OCI-LY7 (cell line): ENCODE data around the gene RIPOR1. TPM values are rescaled to one million over a fixed set of nuclear protein-coding genes. Genes with fewer than 3 reads are reported as not detected.

Experiments used
- BruUV-seq: library from RNA; stranded (reverse); fragments of 400-500 nt; replicated peaks from 2 replicates; lab custom pipeline; 2021; lab: Mats Ljungman, UMichigan
- CTCF ChIA-PET: fragments of 300-600 bp; sonication (Branson Sonifier 250); formaldehyde crosslinking; loops from one replicate; lab custom pipeline; 2022; ENCODE audit warnings: antibody characterized with exemption; ENCODE audit not compliant: unreplicated experiment; lab: Charles Lee
- POLR2A ChIA-PET: fragments of 300-600 bp; sonication (Branson Sonifier 250); formaldehyde crosslinking; loops from one replicate; lab custom pipeline; 2022; ENCODE audit warnings: antibody characterized with exemption; lab: Charles Lee
- DNase-seq: peaks from one replicate; pipeline ENCODE4 v3.0.0-alpha.2; 2015; ENCODE audit warnings: low spot score
- H2AFZ ChIP-seq: fragments of 200-600 bp; sonication (generic), shearing (Covaris generic); 2 replicates; pipeline ENCODE4 v1.6.1; 2014; ENCODE audit warnings: mild to moderate bottlenecking, antibody characterized with exemption, low read length, moderate library complexity
- H3K27ac ChIP-seq: fragments of 200-600 bp; sonication (generic); 2 replicates; pipeline ENCODE4 v1.5.1; 2014; ENCODE audit warnings: mixed run types, low read depth, mild to moderate bottlenecking, moderate library complexity, low read length, inconsistent platforms; ENCODE audit not compliant: poor library complexity, severe bottlenecking
- H3K36me3 ChIP-seq: fragments of 200-600 bp; sonication (generic); 2 replicates; pipeline ENCODE4 v1.6.1; 2014; ENCODE audit warnings: mild to moderate bottlenecking, antibody characterized with exemption, low read length, moderate library complexity, mixed read lengths; ENCODE audit not compliant: insufficient read depth
- H3K4me1 ChIP-seq: fragments of 200-600 bp; sonication (generic); 2 replicates; pipeline ENCODE4 v1.5.1; 2014; ENCODE audit warnings: mild to moderate bottlenecking, low read length; ENCODE audit not compliant: insufficient read depth, poor library complexity, severe bottlenecking
- H3K4me2 ChIP-seq: fragments of 200-600 bp; sonication (generic); 2 replicates; pipeline ENCODE4 v1.6.1; 2014; ENCODE audit warnings: mild to moderate bottlenecking, low read length
- H3K4me3 ChIP-seq: fragments of 200-600 bp; sonication (generic); 2 replicates; pipeline ENCODE4 v1.5.1; 2014; ENCODE audit warnings: mild to moderate bottlenecking, low read depth, low read length; ENCODE audit not compliant: poor library complexity, severe bottlenecking
- H3K79me2 ChIP-seq: fragments of 200-600 bp; sonication (generic); 2 replicates; pipeline ENCODE4 v1.6.1; 2016; ENCODE audit warnings: low read depth, mild to moderate bottlenecking, low read length, moderate library complexity, mixed read lengths; ENCODE audit not compliant: insufficient read depth
- H3K9me2 ChIP-seq: fragments of 200-600 bp; sonication (generic); 2 replicates; pipeline ENCODE4 v1.6.1; 2016; ENCODE audit warnings: mild to moderate bottlenecking, low read length, mixed read lengths; ENCODE audit not compliant: insufficient read depth
- H3K9me3 ChIP-seq: fragments of 200-600 bp; sonication (generic); 2 replicates; pipeline ENCODE4 v1.6.1; 2014; ENCODE audit warnings: mild to moderate bottlenecking, mixed run types, low read length, mixed read lengths
- H4K20me1 ChIP-seq: fragments of 200-600 bp; sonication (generic); 2 replicates; pipeline ENCODE4 v1.6.1; 2014; ENCODE audit warnings: mild to moderate bottlenecking, antibody characterized with exemption, low read length, moderate library complexity, mixed read lengths; ENCODE audit not compliant: insufficient read depth
- EZH2phosphoT487 ChIP-seq: fragments of 200-600 bp; sonication (generic); IDR thresholded peaks from 2 replicates; pipeline ENCODE4 v1.6.1; 2018; ENCODE audit warnings: low read depth, borderline replicate concordance, mild to moderate bottlenecking, mixed run types, antibody characterized with exemption, low read length, moderate library complexity, mixed read lengths
- intact Hi-C: fragments of 100-400 bp; cut with micrococcal nuclease; formaldehyde crosslinking; loops from one replicate; pipeline ENCODE4 v1.10.0; 2022; ENCODE audit not compliant: unreplicated experiment
- total RNA-seq, 2 experiments: library from RNA; depleted of rRNA in 1 of 2; stranded (reverse); fragments of >200 nt in 1 of 2; shearing (Covaris generic) in 1 of 2; gene quantifications; 2 replicates each; pipeline ENCODE4 v1.2.3, GENCODE V29; 2014 to 2022
- TF ChIP-seq, protein P1 (sequence below): fragments of 200-600 bp; sonication (generic); conservative IDR thresholded peaks from 2 replicates; pipeline ENCODE4 v1.5.1; 2014; ENCODE audit warnings: mild to moderate bottlenecking, antibody characterized with exemption, low read length, moderate library complexity, mixed read lengths

The RIPOR1 gene
- total RNA-seq, 2 experiments from 2014 or later, result 9.7 to 40.2 TPM

DNA sequence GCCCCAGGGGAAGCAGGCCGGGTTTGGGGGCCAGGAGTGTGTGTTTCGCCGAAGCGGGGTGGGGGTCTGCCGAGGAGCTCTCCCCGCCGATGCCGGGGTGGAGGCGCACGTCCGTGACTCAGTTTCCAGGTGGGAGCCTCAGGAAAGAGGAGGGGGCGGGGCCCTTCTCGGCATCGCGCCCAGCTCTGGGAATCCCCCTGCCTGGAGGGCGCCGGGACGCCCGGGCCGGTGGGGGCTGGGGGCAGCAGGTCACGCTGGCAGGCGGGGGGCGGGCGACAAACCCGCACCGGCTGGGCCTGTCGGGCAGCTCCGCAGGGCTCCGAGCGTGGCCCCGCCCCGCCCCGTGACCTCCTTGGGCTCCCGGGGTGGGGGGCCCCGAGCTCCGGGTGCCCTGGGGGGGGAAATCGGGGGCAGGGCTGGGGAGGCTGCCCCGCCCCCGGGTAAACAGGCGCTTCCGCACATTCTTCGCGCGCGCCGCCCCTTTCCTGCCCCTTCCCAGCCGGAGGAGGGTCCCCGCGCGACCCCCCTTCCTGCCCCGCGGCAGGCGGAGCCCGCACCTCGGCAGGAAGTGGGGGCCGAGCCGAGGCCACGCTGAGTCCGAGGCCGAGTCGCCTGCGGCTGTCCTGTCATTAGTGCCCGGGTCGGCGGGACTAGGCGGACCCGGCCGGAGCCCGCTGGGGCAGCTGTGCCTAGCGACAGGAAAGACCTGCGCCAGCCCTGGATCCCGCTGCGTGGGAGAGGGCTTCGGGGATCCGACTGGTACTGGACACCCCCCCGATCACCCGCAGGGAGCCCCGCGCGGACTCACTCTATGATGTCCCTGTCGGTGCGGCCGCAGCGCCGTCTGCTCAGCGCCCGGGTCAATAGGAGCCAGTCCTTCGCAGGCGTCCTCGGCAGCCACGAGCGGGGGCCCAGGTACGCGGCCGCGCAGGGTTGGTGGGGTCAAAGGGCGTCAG, 9.3 kb downstream of the RIPOR1 start:
- Histone ChIP-seq H3K27ac (no peak overlapping the region), H3K4me2 (peak overlapping the region; percentile 72), H3K9me3 (no peaks in the 10 kb centered on the region), H2AFZ (no peak overlapping the region), H3K4me1 (peaks cover 31% of the 10 kb centered on the region), H4K20me1 (no peaks in the 10 kb centered on the region), H3K9me2 (no peaks in the 10 kb centered on the region), H3K36me3 (peaks cover 8% of the 10 kb centered on the region; the same call in 1 of the 2 replicates), H3K79me2 (no peaks in the 10 kb centered on the region), H3K4me3 (peak overlapping the region; percentile 61)
- no TSS peak for BruUV-seq
- intact Hi-C loops, result no loop called here
- DNase-seq, result peak; percentile 46
- POLR2A ChIA-PET, result no interaction called here
- CTCF ChIA-PET, result no interaction called here
- TF ChIP-seq, protein P1, sequence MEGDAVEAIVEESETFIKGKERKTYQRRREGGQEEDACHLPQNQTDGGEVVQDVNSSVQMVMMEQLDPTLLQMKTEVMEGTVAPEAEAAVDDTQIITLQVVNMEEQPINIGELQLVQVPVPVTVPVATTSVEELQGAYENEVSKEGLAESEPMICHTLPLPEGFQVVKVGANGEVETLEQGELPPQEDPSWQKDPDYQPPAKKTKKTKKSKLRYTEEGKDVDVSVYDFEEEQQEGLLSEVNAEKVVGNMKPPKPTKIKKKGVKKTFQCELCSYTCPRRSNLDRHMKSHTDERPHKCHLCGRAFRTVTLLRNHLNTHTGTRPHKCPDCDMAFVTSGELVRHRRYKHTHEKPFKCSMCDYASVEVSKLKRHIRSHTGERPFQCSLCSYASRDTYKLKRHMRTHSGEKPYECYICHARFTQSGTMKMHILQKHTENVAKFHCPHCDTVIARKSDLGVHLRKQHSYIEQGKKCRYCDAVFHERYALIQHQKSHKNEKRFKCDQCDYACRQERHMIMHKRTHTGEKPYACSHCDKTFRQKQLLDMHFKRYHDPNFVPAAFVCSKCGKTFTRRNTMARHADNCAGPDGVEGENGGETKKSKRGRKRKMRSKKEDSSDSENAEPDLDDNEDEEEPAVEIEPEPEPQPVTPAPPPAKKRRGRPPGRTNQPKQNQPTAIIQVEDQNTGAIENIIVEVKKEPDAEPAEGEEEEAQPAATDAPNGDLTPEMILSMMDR, result no peak
- TF ChIP-seq EZH2phosphoT487, result no peak

DNA sequence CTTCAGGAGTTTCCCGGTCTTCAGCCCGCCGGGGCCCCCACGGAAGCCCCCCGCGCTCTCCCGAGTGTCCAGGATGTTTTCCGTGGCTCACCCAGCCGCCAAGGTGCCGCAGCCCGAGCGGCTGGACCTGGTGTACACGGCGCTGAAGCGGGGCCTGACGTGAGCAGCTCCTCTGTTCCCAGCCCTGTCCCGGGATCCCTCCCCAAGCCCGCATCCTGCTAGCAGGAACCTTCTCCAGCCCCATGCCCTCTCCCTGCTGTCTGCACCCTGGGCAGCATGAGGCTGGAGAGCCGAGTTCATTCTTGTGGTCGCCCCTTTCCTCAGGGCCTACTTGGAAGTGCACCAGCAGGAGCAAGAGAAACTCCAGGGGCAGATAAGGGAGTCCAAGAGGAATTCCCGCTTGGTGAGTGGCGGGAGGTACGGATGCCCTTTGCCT, 10.1 kb downstream of the RIPOR1 start:
- no TSS peak for BruUV-seq
- Histone ChIP-seq H4K20me1 (no peaks in the 10 kb centered on the region), H3K27ac (no peak overlapping the region), H2AFZ (no peak overlapping the region), H3K4me1 (peaks cover 37% of the 10 kb centered on the region), H3K36me3 (peaks cover 8% of the 10 kb centered on the region; the same call in 1 of the 2 replicates), H3K9me2 (no peaks in the 10 kb centered on the region), H3K4me2 (peak overlapping the region; percentile 72), H3K4me3 (no peak overlapping the region), H3K9me3 (no peaks in the 10 kb centered on the region), H3K79me2 (no peaks in the 10 kb centered on the region)
- DNase-seq, result no peak
- CTCF ChIA-PET, result no interaction called here
- TF ChIP-seq EZH2phosphoT487, result no peak
- TF ChIP-seq, protein P1, result no peak
- POLR2A ChIA-PET, result no interaction called here
- intact Hi-C loops, result no loop called here
